ENCODE results near the gene THRAP3.
"Not testable (repeated sequence)": the region's sequence is repeated elsewhere in the genome, so short reads cannot be mapped to it uniquely, and the experiment has no call there.

THRAP3 gene

GRCh38 chr1:36208978-36209703 is 15.1 kb upstream of the THRAP3 start:
- DNase-seq: peak; percentile 63

GRCh38 chr1:36211307-36211706 is 12.9 kb upstream of the THRAP3 start:
- DNase-seq: no peak

GRCh38 chr1:36211841-36212240 is 12.4 kb upstream of the THRAP3 start:
- DNase-seq: no peak

GRCh38 chr1:36212782-36213181 is 11.5 kb upstream of the THRAP3 start:
- DNase-seq: peak; percentile 57

- no peak for DNase-seq
Observed at GRCh38 chr1:36217670-36218069, 6.6 kb upstream of the THRAP3 start.

GRCh38 chr1:36221901-36222300 is 2.3 kb upstream of the THRAP3 start:
- not testable (repeated sequence) for DNase-seq

- DNase-seq: no peak
Observed at GRCh38 chr1:36222481-36223380, 1.5 kb upstream of the THRAP3 start.

- DNase-seq: peak; percentile 73
Observed at GRCh38 chr1:36223381-36223995, 755 bp upstream of the THRAP3 start.

GRCh38 chr1:36224537-36225282 is 467 bp downstream of the THRAP3 start:
- DNase-seq: peak; percentile 84

- DNase-seq: no peak
Observed at GRCh38 chr1:36225283-36225899, 1.1 kb downstream of the THRAP3 start.

- DNase-seq: not testable (repeated sequence)
Observed at GRCh38 chr1:36230279-36230678, 6.0 kb downstream of the THRAP3 start.

- DNase-seq: no peak
Observed at GRCh38 chr1:36231191-36231590, 6.9 kb downstream of the THRAP3 start.

- DNase-seq: no peak
Observed at GRCh38 chr1:36232212-36233095, 8.2 kb downstream of the THRAP3 start.

GRCh38 chr1:36236302-36236701 is 12.1 kb downstream of the THRAP3 start:
- DNase-seq: no peak

GRCh38 chr1:36238433-36238832 is 14.2 kb downstream of the THRAP3 start:
- peak; percentile 26 for DNase-seq

GRCh38 chr1:36239941-36240637 is 15.8 kb downstream of the THRAP3 start:
- peak; percentile 67 for DNase-seq

GRCh38 chr1:36247538-36247937 is 23.3 kb downstream of the THRAP3 start:
- no peak for DNase-seq

GRCh38 chr1:36248250-36248894 is 24.1 kb downstream of the THRAP3 start:
- DNase-seq: peak; percentile 84

- DNase-seq: no peak
Observed at GRCh38 chr1:36251794-36252481, 27.7 kb downstream of the THRAP3 start.

- DNase-seq: not testable (repeated sequence)
Observed at GRCh38 chr1:36252482-36252824, 28.2 kb downstream of the THRAP3 start.

Data from inflammatory macrophage treated with lipopolysaccharide for 4 hours (primary cell).